ENCODE measurements around the gene IDUA.

DNA sequence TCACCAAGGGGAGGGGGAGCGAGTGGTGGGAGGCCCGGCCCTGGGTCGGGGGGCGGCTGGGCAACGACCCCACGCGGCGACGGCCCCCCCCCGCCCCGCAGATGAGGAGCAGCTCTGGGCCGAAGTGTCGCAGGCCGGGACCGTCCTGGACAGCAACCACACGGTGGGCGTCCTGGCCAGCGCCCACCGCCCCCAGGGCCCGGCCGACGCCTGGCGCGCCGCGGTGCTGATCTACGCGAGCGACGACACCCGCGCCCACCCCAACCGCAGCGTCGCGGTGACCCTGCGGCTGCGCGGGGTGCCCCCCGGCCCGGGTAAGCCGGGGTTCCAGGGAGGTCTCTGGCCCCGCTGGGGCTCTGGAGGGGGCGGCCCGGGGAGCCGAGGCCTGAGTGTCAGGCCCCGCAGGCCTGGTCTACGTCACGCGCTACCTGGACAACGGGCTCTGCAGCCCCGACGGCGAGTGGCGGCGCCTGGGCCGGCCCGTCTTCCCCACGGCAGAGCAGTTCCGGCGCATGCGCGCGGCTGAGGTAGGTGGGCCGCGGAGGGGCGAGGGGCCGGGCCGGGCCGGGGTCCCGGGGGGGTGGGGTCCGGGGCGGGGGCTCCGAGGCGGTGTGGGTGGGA is 15.9 kb downstream of the IDUA start:
- TF ChIP-seq GATA2 (IDR thresholded peaks at IDR 0.05; ENCODE audit: low read depth, low read length) (no peak), GATA3 (IDR thresholded peaks at IDR 0.05; ENCODE audit: low read depth, low read length) (no peak)

All from SH-SY5Y (cell line).